H9 (cell line): Measurements from ENCODE around the gene RANBP3. TPM values are rescaled to one million over a fixed set of nuclear protein-coding genes. Genes with fewer than 3 reads are reported as not detected.
A peak's percentile ranks its signal among the peaks of the same experiment; 100 is the strongest.

Experiments used
- DNase-seq: peaks from one replicate; pipeline ENCODE4 v3.0.0-alpha.2; 2017
- H2AFZ ChIP-seq: one replicate; pipeline ENCODE4 v1.6.1; 2013; ENCODE audit warnings: mild to moderate bottlenecking, low read length, control low read depth, moderate library complexity
- H2AK5ac ChIP-seq: 2 replicates; pipeline ENCODE4 v1.6.1; 2013; ENCODE audit warnings: low read length, control low read depth, mixed read lengths; ENCODE audit not compliant: insufficient read length
- H2BK120ac ChIP-seq: one replicate; pipeline ENCODE4 v1.6.1; 2013; ENCODE audit warnings: low read depth, mild to moderate bottlenecking, low read length, control low read depth, inconsistent platforms; ENCODE audit not compliant: poor library complexity, severe bottlenecking
- H2BK12ac ChIP-seq: 2 replicates; pipeline ENCODE4 v1.6.1; 2013; ENCODE audit warnings: low read length, control low read depth, mixed read lengths, low read depth; ENCODE audit not compliant: insufficient read length
- H2BK15ac ChIP-seq: 2 replicates; pipeline ENCODE4 v1.6.1; 2013; ENCODE audit warnings: low read depth, low read length, control low read depth
- H2BK20ac ChIP-seq: one replicate; pipeline ENCODE4 v1.6.1; 2013; ENCODE audit warnings: low read depth, mild to moderate bottlenecking, low read length, control low read depth, inconsistent platforms; ENCODE audit not compliant: poor library complexity, severe bottlenecking
- H2BK5ac ChIP-seq: 2 replicates; pipeline ENCODE4 v1.6.1; 2013; ENCODE audit warnings: low read length, control low read depth, mixed read lengths; ENCODE audit not compliant: insufficient read length
- H3K14ac ChIP-seq: 2 replicates; pipeline ENCODE4 v1.6.1; 2013; ENCODE audit warnings: low read length, control low read depth; ENCODE audit not compliant: insufficient read depth
- H3K18ac ChIP-seq: 2 replicates; pipeline ENCODE4 v1.6.1; 2013; ENCODE audit warnings: low read depth, mild to moderate bottlenecking, mixed read lengths, low read length, control low read depth; ENCODE audit not compliant: insufficient read length
- H3K23ac ChIP-seq: 2 replicates; pipeline ENCODE4 v1.6.1; 2013; ENCODE audit warnings: low read length, control low read depth, mixed read lengths, low read depth; ENCODE audit not compliant: insufficient read length
- H3K23me2 ChIP-seq: 2 replicates; pipeline ENCODE4 v1.6.1; 2013; ENCODE audit warnings: low read depth, mild to moderate bottlenecking, mixed read lengths, low read length, control low read depth; ENCODE audit not compliant: insufficient read length, poor library complexity, severe bottlenecking
- H3K27ac ChIP-seq: 2 replicates; pipeline ENCODE4 v1.5.1; 2013; ENCODE audit warnings: low read length, control low read depth, mixed read lengths, low read depth; ENCODE audit not compliant: insufficient read length
- H3K27me3 ChIP-seq: 2 replicates; pipeline ENCODE4 v1.6.1; 2013; ENCODE audit warnings: low read length, control low read depth, inconsistent platforms; ENCODE audit not compliant: insufficient read depth
- H3K4ac ChIP-seq: 2 replicates; pipeline ENCODE4 v1.6.1; 2013; ENCODE audit warnings: low read depth, mild to moderate bottlenecking, control low read depth, inconsistent platforms, low read length, moderate library complexity
- H3K4me1 ChIP-seq: 2 replicates; pipeline ENCODE4 v1.6.1; 2013; ENCODE audit warnings: low read length, control low read depth, inconsistent platforms; ENCODE audit not compliant: insufficient read depth
- H3K4me2 ChIP-seq: 2 replicates; pipeline ENCODE4 v1.6.1; 2013; ENCODE audit warnings: low read length, control low read depth, mixed read lengths; ENCODE audit not compliant: insufficient read length, insufficient read depth
- H3K56ac ChIP-seq: 2 replicates; pipeline ENCODE4 v1.6.1; 2013; ENCODE audit warnings: low read depth, mild to moderate bottlenecking, mixed read lengths, low read length, control low read depth; ENCODE audit not compliant: insufficient read length
- H3K79me1 ChIP-seq: 2 replicates; pipeline ENCODE4 v1.6.1; 2013; ENCODE audit warnings: low read depth, mild to moderate bottlenecking, moderate library complexity, low read length, control low read depth, inconsistent platforms; ENCODE audit not compliant: insufficient read depth, poor library complexity, severe bottlenecking
- H3K79me2 ChIP-seq: 2 replicates; pipeline ENCODE4 v1.6.1; 2013; ENCODE audit warnings: low read length, control low read depth, inconsistent platforms; ENCODE audit not compliant: insufficient read depth
- H3K9ac ChIP-seq: 2 replicates; pipeline ENCODE4 v1.6.1; 2013; ENCODE audit warnings: low read length, control low read depth, mixed read lengths; ENCODE audit not compliant: insufficient read length; ENCODE audit errors: extremely low read depth
- H3K9me3 ChIP-seq: one replicate; pipeline ENCODE4 v1.6.1; 2013; ENCODE audit warnings: low read depth, low read length, inconsistent platforms; ENCODE audit not compliant: control insufficient read depth
- H3T11ph ChIP-seq: one replicate; pipeline ENCODE4 v1.6.1; 2013; ENCODE audit warnings: mild to moderate bottlenecking, low read length, control low read depth, inconsistent platforms
- H4K20me1 ChIP-seq: one replicate; pipeline ENCODE4 v1.6.1; 2013; ENCODE audit not compliant: control insufficient read depth, insufficient read length, insufficient read depth
- H4K5ac ChIP-seq: 2 replicates; pipeline ENCODE4 v1.6.1; 2013; ENCODE audit warnings: low read depth, mild to moderate bottlenecking, mixed read lengths, low read length, control low read depth; ENCODE audit not compliant: insufficient read length
- H4K8ac ChIP-seq: replicated peaks from 2 replicates; pipeline ENCODE4 v1.6.1; 2013; ENCODE audit warnings: low read length, control low read depth, mixed read lengths, low read depth; ENCODE audit not compliant: insufficient read length
- H4K91ac ChIP-seq: 2 replicates; pipeline ENCODE4 v1.6.1; 2013; ENCODE audit warnings: low read depth, mild to moderate bottlenecking, moderate library complexity, mixed read lengths, low read length, control low read depth; ENCODE audit not compliant: insufficient read length
- H3K27ac Mint-ChIP-seq, 3 experiments: 2 replicates in 2 of 3; 3 replicates in 1 of 3; pipeline ENCODE4 v1.8.0; 2020 to 2021; ENCODE audit warnings: mixed read lengths in 3 of 3, mild to moderate bottlenecking in 1 of 3, moderate library complexity in 1 of 3
- H3K27me3 Mint-ChIP-seq: 2 replicates; pipeline ENCODE4 v1.8.0; 2021; ENCODE audit warnings: low read depth, mild to moderate bottlenecking, moderate library complexity, mixed read lengths
- H3K36me3 Mint-ChIP-seq, 3 experiments: 2 replicates in 2 of 3; 3 replicates in 1 of 3; pipeline ENCODE4 v1.8.0; 2020 to 2021; ENCODE audit warnings: low read depth in 3 of 3, mixed read lengths in 3 of 3; ENCODE audit not compliant: insufficient read depth in 1 of 3
- H3K4me1 Mint-ChIP-seq, 2 experiments: 2 replicates each; pipeline ENCODE4 v1.8.0; 2020; ENCODE audit warnings: mixed read lengths in 2 of 2
- H3K4me3 Mint-ChIP-seq, 2 experiments: 2 replicates in 1 of 2; 3 replicates in 1 of 2; pipeline ENCODE4 v1.8.0; 2020 to 2021; ENCODE audit warnings: mild to moderate bottlenecking in 2 of 2, mixed read lengths in 2 of 2, moderate library complexity in 1 of 2
- H3K9me3 Mint-ChIP-seq, 2 experiments: 2 replicates in 1 of 2; 3 replicates in 1 of 2; pipeline ENCODE4 v1.8.0; 2020; ENCODE audit warnings: mild to moderate bottlenecking in 2 of 2, mixed read lengths in 2 of 2, moderate library complexity in 1 of 2
- CTCF ChIP-seq: fragments of 200-600 bp; sonication (generic); conservative IDR thresholded peaks from 3 replicates; pipeline ENCODE4 v1.8.0; 2021; ENCODE audit warnings: antibody characterized with exemption, mild to moderate bottlenecking
- WGBS: extraction: QIAGEN DNeasy Blood & Tissue Kit; methylation state at CpG from one replicate; pipeline ENCODE4 v1.1.7; 2013; ENCODE audit warnings: missing lambda C conversion rate, low lambda C conversion rate, mixed read lengths; ENCODE audit not compliant: insufficient read length; ENCODE audit errors: extremely low coverage; 5-methylcytosine and 5-hydroxymethylcytosine counted together
- total RNA-seq: library from RNA; stranded (reverse); gene quantifications from 2 replicates; pipeline ENCODE4 v1.2.1, GENCODE V29; 2021

Gene RANBP3
- total RNA-seq, 1 experiment from 2014 or later, result 86.5 TPM

GRCh38 chr19:5977222-5977784 lies 637 bp downstream of the RANBP3 start:
- H3K4me2 ChIP-seq, result peak overlapping the region; percentile 95
- H3K14ac ChIP-seq, result peak overlapping the region; percentile 91
- H3K18ac ChIP-seq, result peak overlapping the region; percentile 89
- no peak overlapping the region for H4K5ac ChIP-seq
- H2BK12ac ChIP-seq, result no peak overlapping the region
- no peak overlapping the region for H2BK20ac ChIP-seq
- H3T11ph ChIP-seq, result no peak overlapping the region
- H3K9me3 Mint-ChIP-seq, result no peaks in the 10 kb centered on the region; a peak in 1 of 5 replicates
- peaks cover 15 to 28% (median 21%) of the 10 kb centered on the region in 3 experiments for H3K36me3 Mint-ChIP-seq
- H3K4me1 ChIP-seq, result 0 out of 2 replicates have a peak, but pooled peaks cover 4% of the 10 kb centered on the region
- H2AFZ ChIP-seq, result no peak overlapping the region
- no peak overlapping the region for H3K56ac ChIP-seq
- H4K91ac ChIP-seq, result peak overlapping the region; percentile 11
- H2BK120ac ChIP-seq, result no peak overlapping the region
- no peaks in the 10 kb centered on the region for H3K9me3 ChIP-seq
- peaks cover 43% of the 10 kb centered on the region for H3K79me2 ChIP-seq
- peak overlapping the region; percentile 96 to 99 for H3K4me3 Mint-ChIP-seq
- peaks cover 33% of the 10 kb centered on the region for H3K79me1 ChIP-seq
- no peak overlapping the region for H3K4ac ChIP-seq
- H2BK5ac ChIP-seq, result no peak overlapping the region
- H4K20me1 ChIP-seq, result no peaks in the 10 kb centered on the region
- WGBS, result no CpG with 5 or more reads among the region's 43 CpGs
- H3K23me2 ChIP-seq, result peaks cover 7% of the 10 kb centered on the region
- H2AK5ac ChIP-seq, result no peak overlapping the region
- H2BK15ac ChIP-seq, result no peak overlapping the region
- H3K9ac ChIP-seq, result peak overlapping the region; percentile 91
- H3K23ac ChIP-seq, result no peak overlapping the region
- DNase-seq, result no peak
- H3K27me3 ChIP-seq, result no peaks in the 10 kb centered on the region; the same call in 1 of the 2 replicates
- H3K27me3 Mint-ChIP-seq, result peaks cover 2% of the 10 kb centered on the region; the same call in 1 of the 2 replicates
- H4K8ac ChIP-seq, result no peak overlapping the region
- H3K4me1 Mint-ChIP-seq, result peaks cover 26 to 34% of the 10 kb centered on the region in 2 experiments
- no peak for TF ChIP-seq CTCF
- no peak overlapping the region for H3K27ac ChIP-seq
- peak overlapping the region; percentile 81 to 96 (median 92); a peak in 6 of 7 replicates for H3K27ac Mint-ChIP-seq
